Measurements from ENCODE around the gene FIGN.
A peak's percentile ranks its signal among the peaks of the same experiment; 100 is the strongest.

FIGN gene

DNA sequence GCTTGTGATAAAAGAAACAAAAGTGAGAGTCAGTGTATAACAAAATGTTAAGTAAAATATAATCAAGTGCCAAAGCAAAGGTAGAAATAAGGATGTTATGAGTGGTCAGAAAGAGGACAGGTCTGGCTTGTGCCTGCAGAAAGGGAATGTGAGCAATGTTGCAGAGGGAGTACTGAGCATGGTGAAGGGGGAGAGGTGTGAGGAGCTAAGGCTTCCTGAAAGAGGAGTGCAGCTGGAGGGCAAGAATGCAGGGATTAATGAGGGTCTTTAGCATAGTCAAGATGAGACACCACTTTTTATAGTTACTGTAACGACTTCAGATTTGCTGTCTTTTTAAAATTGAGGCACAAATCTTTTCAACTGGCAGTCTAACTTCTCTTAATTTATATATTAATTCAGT, 22.0 kb upstream of the FIGN start:
- Histone ChIP-seq H3K9me3 (ENCODE audit: low read length) (no peaks in the 10 kb centered on the region), H3K36me3 (ENCODE audit: insufficient read depth, low read length) (no peaks in the 10 kb centered on the region), H3K4me3 (ENCODE audit: low read length) (no peak overlapping the region)

DNA sequence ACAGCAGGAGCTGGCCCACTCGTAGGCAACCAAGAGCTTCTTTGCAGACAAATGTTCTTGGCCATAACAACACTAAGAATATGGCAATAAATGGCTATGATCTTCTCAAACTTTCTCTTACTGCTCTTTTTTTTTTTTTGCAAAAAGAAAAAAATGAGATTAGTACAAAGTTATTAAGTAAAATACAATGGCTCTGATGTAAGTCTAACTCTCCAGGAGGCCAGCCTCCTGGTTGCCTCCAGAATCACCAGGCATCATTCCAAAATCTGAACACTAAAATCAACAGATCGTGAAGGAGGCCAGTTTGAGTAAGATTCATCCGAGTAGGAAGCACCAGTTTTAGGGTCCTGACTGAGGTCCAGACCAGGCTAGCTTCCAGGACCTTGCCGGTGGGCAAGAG, 20.8 kb upstream of the FIGN start:
- Histone ChIP-seq H3K4me1 (ENCODE audit: insufficient read depth, low read length) (peaks cover 4% of the 10 kb centered on the region), H3K36me3 (ENCODE audit: insufficient read depth, low read length) (no peaks in the 10 kb centered on the region), H3K4me3 (ENCODE audit: low read length) (no peak overlapping the region), H2AFZ (ENCODE audit: low read depth, low read length) (no peak overlapping the region), H3K9me3 (ENCODE audit: low read length) (no peaks in the 10 kb centered on the region), H3K27me3 (ENCODE audit: insufficient read depth, low read length) (no peaks in the 10 kb centered on the region)

More for the DNA sequence above, 22.0 kb upstream of the FIGN start:
- Histone ChIP-seq H2AFZ (ENCODE audit: low read depth, low read length) (no peak overlapping the region), H3K27me3 (ENCODE audit: insufficient read depth, low read length) (no peaks in the 10 kb centered on the region), H3K4me1 (ENCODE audit: insufficient read depth, low read length) (peaks cover 4% of the 10 kb centered on the region)

DNA sequence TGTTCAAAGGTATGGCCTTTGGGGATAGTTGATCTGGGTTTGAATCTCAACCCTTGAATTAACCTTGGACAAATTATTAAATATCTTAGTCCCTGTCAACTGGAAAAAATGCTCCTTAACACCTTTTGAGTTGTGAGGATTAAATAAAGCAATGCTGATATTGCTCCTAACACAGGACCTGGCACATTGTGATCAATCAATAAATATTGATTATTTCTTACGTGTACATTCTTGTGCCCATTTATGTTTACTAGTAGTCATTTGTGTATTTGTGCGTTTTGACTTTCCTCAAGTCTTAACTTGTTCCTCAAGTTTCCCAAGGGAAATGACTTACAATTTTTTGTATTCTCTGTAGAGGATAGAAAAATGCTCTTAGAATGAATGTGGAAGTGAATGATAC, 19.6 kb upstream of the FIGN start:
- Histone ChIP-seq H2AFZ (ENCODE audit: low read depth, low read length) (no peak overlapping the region), H3K27me3 (ENCODE audit: insufficient read depth, low read length) (no peaks in the 10 kb centered on the region), H3K4me3 (ENCODE audit: low read length) (no peak overlapping the region), H3K4me1 (ENCODE audit: insufficient read depth, low read length) (peaks cover 4% of the 10 kb centered on the region), H3K9me3 (ENCODE audit: low read length) (no peaks in the 10 kb centered on the region), H3K36me3 (ENCODE audit: insufficient read depth, low read length) (no peaks in the 10 kb centered on the region)

DNA sequence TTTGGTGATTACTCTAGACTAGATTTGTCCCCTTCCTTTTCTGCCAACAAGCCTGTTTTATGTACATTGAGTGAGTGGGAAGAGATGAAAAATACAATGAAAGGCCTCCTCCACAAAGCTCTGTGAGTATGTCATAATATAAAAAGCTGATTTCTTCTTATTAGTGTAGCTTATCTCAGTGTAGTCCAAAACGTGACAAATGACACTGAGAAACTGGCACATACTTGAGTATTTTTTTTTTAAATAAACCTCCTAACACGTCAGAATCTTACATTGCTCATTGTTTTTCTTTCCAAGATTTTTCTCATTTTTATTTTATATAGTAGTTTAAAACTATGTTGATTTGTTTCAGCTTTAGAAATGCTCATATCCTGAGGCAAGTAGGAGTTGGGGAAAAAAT, 17.9 kb upstream of the FIGN start:
- Histone ChIP-seq H3K27me3 (ENCODE audit: insufficient read depth, low read length) (no peaks in the 10 kb centered on the region), H3K4me3 (ENCODE audit: low read length) (no peak overlapping the region), H3K9me3 (ENCODE audit: low read length) (no peaks in the 10 kb centered on the region), H3K4me1 (ENCODE audit: insufficient read depth, low read length) (peaks cover 4% of the 10 kb centered on the region), H2AFZ (ENCODE audit: low read depth, low read length) (no peak overlapping the region), H3K36me3 (ENCODE audit: insufficient read depth, low read length) (no peaks in the 10 kb centered on the region)

DNA sequence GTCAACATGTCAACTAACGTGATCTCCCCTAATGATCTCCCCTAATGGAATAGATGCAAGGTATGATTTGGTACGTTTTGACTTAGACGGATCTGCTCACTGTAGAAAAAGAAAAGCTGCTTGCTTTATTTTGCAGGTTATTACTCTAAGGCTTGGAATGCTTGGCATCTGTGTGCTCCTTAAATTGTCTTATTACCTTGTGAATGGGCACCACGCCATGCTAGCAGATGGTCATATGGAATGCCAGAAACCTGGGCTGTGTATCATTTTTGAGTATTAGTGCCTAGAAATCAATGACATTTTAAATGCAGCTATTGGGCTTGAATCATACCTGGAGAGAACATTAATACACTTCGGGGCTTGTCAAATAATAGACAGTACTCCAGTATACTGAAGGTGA, 16.5 kb upstream of the FIGN start:
- H3K27me3 ChIP-seq (ENCODE audit: insufficient read depth, low read length), result no peaks in the 10 kb centered on the region
- no peaks in the 10 kb centered on the region for H3K9me3 ChIP-seq (ENCODE audit: low read length)
- H3K4me3 ChIP-seq (ENCODE audit: low read length), result no peak overlapping the region
- H3K4me1 ChIP-seq (ENCODE audit: insufficient read depth, low read length), result peaks cover 4% of the 10 kb centered on the region
- no peaks in the 10 kb centered on the region for H3K36me3 ChIP-seq (ENCODE audit: insufficient read depth, low read length)
- no peak overlapping the region for H2AFZ ChIP-seq (ENCODE audit: low read depth, low read length)

DNA sequence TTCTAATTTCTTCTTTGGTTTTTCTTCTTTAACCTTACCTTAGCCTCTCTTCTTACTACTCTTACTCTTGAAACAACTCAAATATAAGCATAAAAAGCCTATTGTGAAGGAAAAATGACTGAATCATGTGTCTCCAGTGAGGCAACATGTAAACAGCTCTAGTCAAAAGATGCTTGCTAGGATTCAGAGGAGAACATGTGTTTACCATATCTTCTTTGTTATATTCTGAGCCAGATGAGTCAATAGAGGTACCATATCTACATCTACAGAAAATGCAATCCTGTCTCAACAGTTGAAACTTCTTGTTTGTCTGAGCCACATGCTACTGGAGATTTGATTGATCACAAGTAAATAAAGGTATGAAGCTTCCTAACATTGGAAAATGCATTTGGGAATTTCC, 15.9 kb upstream of the FIGN start:
- Histone ChIP-seq H3K36me3 (ENCODE audit: insufficient read depth, low read length) (no peaks in the 10 kb centered on the region), H3K4me1 (ENCODE audit: insufficient read depth, low read length) (peaks cover 4% of the 10 kb centered on the region), H3K4me3 (ENCODE audit: low read length) (no peak overlapping the region), H3K27me3 (ENCODE audit: insufficient read depth, low read length) (no peaks in the 10 kb centered on the region), H2AFZ (ENCODE audit: low read depth, low read length) (no peak overlapping the region), H3K9me3 (ENCODE audit: low read length) (no peaks in the 10 kb centered on the region)

DNA sequence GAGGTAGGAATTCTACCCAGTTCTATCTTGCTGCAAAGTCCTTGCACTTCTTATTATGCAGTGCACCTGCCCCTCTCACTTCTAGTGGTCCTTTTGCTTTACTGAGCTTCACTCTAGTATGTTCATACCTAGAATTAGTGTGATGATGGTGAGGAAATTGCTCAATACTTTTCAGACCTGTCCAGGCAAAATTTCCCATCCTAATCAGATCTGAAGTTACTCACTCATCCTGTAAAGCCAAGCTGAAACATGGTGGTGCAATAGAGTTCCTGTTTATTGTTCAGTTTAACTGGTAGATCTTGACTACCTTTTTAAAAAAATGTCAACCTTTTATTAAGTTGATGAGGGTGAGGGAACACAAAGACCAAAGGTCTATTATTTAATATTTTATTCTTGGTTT, 12.6 kb upstream of the FIGN start:
- Histone ChIP-seq H3K4me1 (ENCODE audit: insufficient read depth, low read length) (no peaks in the 10 kb centered on the region), H3K9me3 (ENCODE audit: low read length) (no peaks in the 10 kb centered on the region), H2AFZ (ENCODE audit: low read depth, low read length) (no peak overlapping the region), H3K4me3 (ENCODE audit: low read length) (no peak overlapping the region), H3K36me3 (ENCODE audit: insufficient read depth, low read length) (no peaks in the 10 kb centered on the region), H3K27me3 (ENCODE audit: insufficient read depth, low read length) (no peaks in the 10 kb centered on the region)

DNA sequence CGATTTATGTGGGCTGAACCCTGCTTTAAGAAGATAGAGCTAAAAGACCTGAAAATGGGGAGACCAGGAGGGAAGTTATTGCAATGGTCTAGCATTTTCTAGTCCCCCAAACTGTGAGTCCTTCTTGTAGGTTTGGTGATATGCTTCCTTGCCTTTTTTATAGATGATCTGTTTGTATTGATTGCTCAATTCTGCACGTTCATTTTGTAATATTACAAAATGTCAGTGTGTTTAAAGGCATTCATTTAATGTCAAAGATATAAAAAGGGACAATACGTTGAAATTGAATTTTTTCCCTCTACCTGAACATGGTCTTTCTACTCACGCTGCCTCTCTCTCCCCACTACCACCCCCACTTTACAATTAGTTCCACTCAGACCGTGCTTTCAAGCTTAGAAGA, 5.6 kb upstream of the FIGN start:
- Histone ChIP-seq H3K4me3 (ENCODE audit: low read length) (no peak overlapping the region), H2AFZ (ENCODE audit: low read depth, low read length) (no peak overlapping the region), H3K36me3 (ENCODE audit: insufficient read depth, low read length) (no peaks in the 10 kb centered on the region), H3K27me3 (ENCODE audit: insufficient read depth, low read length) (no peaks in the 10 kb centered on the region), H3K4me1 (ENCODE audit: insufficient read depth, low read length) (peaks cover 8% of the 10 kb centered on the region), H3K9me3 (ENCODE audit: low read length) (no peaks in the 10 kb centered on the region)

DNA sequence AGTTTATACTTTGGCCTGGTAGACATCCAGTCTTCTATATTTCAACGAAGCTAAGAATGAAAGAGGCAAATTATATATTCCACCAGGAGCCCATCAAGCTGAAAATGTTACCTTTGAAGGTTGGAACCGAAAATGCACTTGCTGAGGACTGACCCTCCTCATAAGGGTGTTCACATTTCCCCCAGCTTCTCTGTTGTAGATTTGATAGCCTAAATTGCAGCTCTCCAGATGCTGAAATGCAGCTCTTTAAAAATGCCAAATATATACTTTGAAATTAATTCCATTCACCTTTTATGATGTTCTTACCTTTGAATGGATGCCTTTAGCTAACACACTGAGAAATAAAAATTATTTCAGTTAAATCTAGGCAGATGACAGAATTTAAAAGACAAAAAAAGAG, 1.8 kb upstream of the FIGN start:
- Histone ChIP-seq H3K27me3 (ENCODE audit: insufficient read depth, low read length) (no peaks in the 10 kb centered on the region), H3K36me3 (ENCODE audit: insufficient read depth, low read length) (no peaks in the 10 kb centered on the region), H3K4me1 (ENCODE audit: insufficient read depth, low read length) (peaks cover 12% of the 10 kb centered on the region), H2AFZ (ENCODE audit: low read depth, low read length) (peak overlapping the region; percentile 33), H3K4me3 (ENCODE audit: low read length) (peak overlapping the region; percentile 96), H3K9me3 (ENCODE audit: low read length) (no peaks in the 10 kb centered on the region)

DNA sequence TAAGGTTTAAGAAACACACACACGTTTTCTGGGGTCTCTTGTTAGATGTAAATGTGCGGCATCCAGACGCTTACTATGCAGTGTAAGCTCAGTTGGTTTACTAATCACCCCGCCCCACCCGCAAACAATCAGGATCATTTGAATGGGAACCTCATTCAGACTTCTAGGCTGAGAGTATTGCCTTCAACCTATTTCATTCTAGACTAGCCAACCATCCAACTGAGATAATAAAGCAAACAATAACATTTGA, 1.3 kb upstream of the FIGN start:
- Histone ChIP-seq H3K9me3 (ENCODE audit: low read length) (no peaks in the 10 kb centered on the region), H3K27me3 (ENCODE audit: insufficient read depth, low read length) (no peaks in the 10 kb centered on the region), H2AFZ (ENCODE audit: low read depth, low read length) (peak overlapping the region; percentile 33), H3K36me3 (ENCODE audit: insufficient read depth, low read length) (no peaks in the 10 kb centered on the region), H3K4me1 (ENCODE audit: insufficient read depth, low read length) (peaks cover 15% of the 10 kb centered on the region), H3K4me3 (ENCODE audit: low read length) (peak overlapping the region; percentile 96)

DNA sequence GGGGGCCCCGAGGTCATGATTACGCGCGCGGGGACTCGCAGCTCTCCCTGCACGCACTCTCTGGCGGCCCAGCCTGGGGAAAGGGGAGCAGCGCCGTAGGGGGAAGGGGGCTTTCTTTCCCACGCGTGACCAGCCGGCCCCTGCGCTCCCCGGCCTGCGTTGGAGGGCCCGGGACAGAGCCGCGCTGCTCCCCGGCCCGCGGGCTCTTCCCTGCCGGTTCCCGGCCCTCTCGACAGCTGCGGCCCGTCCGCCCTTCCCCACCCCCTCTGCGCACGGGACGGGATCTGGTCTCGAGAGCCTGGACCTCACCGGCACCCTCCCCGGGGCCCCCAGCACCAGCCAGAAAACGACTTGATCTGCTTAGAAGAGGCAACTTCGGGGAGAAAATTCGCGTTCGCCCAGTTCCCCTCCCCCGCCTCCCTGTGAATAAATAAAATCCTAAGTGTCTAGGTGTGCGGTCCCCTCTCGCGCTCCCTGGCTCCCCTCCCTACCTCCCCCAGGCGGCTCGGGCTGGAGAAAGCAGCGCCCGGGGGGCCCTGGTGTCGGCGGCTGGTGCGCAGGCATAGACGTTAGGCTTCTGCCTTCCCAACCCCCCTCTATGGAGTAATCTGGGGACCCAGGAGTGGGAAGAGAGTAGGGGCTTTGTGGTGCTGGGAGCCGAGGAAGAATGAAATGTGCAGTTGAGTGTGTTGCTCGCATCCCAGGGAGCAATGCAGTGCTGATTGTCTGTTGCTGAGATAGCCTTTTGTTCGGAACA, 803 bp upstream of the FIGN start:
- H3K36me3 ChIP-seq (ENCODE audit: insufficient read depth, low read length), result no peaks in the 10 kb centered on the region
- peak overlapping the region; percentile 96 for H3K4me3 ChIP-seq (ENCODE audit: low read length)
- no peaks in the 10 kb centered on the region for H3K9me3 ChIP-seq (ENCODE audit: low read length)
- H3K4me1 ChIP-seq (ENCODE audit: insufficient read depth, low read length), result peaks cover 20% of the 10 kb centered on the region
- no peaks in the 10 kb centered on the region for H3K27me3 ChIP-seq (ENCODE audit: insufficient read depth, low read length)
- H2AFZ ChIP-seq (ENCODE audit: low read depth, low read length), result peak overlapping the region; percentile 33

DNA sequence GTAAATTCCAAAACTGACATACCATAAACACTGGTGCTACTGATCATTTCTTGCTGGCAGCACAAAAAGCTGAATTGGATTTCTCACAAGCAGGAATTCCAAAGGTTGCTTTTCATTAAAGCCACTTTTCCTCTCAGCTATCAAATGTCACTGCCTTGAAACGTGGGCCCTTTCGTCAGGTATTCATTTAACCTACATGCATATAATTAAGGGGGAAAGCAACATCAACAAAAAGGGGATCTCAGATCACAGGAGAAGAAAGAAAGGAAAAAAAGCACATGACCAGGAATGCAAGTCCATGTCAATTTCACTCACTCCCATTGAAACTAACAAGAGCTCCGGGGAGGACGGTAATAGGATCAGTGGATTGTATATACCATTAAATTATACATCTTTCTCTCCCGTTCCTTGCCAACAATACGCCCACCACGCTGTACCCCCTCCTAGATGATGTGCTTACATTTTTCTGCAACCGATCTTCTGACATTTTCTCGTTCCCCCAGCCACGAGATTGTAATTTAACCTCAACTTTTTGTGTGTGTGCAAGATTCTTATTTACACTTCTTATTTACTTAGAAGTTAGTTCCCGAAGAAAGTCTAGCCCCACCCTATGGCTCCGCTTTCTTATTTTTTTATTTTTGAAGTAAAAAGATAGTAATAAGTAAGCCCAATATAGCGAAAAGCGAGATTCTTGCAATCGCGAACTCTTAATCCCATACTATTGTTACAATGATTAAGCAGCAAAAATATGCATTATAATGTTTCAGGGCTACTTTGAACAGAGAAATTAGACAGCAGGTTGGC, 725 bp downstream of the FIGN start:
- Histone ChIP-seq H3K36me3 (ENCODE audit: insufficient read depth, low read length) (no peaks in the 10 kb centered on the region), H3K9me3 (ENCODE audit: low read length) (no peaks in the 10 kb centered on the region), H3K27me3 (ENCODE audit: insufficient read depth, low read length) (no peaks in the 10 kb centered on the region), H3K4me1 (ENCODE audit: insufficient read depth, low read length) (peaks cover 35% of the 10 kb centered on the region), H3K4me3 (ENCODE audit: low read length) (peak overlapping the region; percentile 96), H2AFZ (ENCODE audit: low read depth, low read length) (no peak overlapping the region)

DNA sequence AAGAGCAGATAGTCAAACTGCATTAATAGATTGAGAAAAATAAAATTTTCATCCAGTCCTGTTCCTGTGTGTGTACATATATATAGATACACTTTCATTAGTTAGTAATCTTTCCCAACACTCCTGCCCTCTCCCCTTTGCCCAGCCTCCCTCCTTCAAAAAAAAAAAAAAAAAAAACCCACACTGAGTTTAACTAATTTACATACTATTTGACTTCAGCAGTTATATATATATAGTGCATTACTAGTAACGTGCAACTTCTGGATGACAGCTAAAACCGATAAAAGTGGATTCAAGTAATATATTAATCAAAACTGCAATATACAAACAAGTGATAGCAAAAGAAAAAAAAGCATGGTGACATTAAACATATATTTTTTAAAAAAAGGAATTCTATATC, 1.4 kb downstream of the FIGN start:
- Histone ChIP-seq H3K4me3 (ENCODE audit: low read length) (peak overlapping the region; percentile 96), H3K9me3 (ENCODE audit: low read length) (no peaks in the 10 kb centered on the region), H3K4me1 (ENCODE audit: insufficient read depth, low read length) (peaks cover 40% of the 10 kb centered on the region), H2AFZ (ENCODE audit: low read depth, low read length) (no peak overlapping the region), H3K36me3 (ENCODE audit: insufficient read depth, low read length) (no peaks in the 10 kb centered on the region), H3K27me3 (ENCODE audit: insufficient read depth, low read length) (no peaks in the 10 kb centered on the region)

DNA sequence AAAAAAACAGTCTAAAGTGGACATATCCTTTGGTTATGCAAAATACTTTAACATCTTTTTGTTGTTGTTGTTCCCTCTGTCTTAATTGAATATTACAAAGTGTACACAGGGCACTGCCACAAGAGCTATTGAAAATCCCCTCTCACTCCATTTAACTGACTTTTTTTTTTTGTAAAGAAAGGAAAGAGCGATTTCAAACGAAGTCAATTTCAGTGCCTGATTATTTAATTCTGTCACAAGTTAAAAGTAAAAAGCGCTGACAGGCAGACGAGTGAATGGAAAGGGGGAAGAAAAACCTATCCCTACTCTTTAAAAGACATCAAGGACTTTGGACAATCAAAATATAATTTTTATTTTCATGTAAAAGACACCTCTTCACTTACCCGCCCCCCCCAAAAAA, 1.9 kb downstream of the FIGN start:
- Histone ChIP-seq H3K27me3 (ENCODE audit: insufficient read depth, low read length) (no peaks in the 10 kb centered on the region), H3K4me3 (ENCODE audit: low read length) (peak overlapping the region; percentile 96), H2AFZ (ENCODE audit: low read depth, low read length) (no peak overlapping the region), H3K36me3 (ENCODE audit: insufficient read depth, low read length) (no peaks in the 10 kb centered on the region), H3K9me3 (ENCODE audit: low read length) (no peaks in the 10 kb centered on the region), H3K4me1 (ENCODE audit: insufficient read depth, low read length) (peaks cover 40% of the 10 kb centered on the region)
